Lung microvascular endothelial cell (primary cell): ENCODE data around the gene MVB12B. TPM values are rescaled to one million over a fixed set of nuclear protein-coding genes. Genes with fewer than 3 reads are reported as not detected.
"Not testable (repeated sequence)": the region's sequence is repeated elsewhere in the genome, so short reads cannot be mapped to it uniquely, and the experiment has no call there.

Experiments used
- DNase-seq, 2 donors: peaks; one replicate each; pipeline versions ENCODE4 v3.0.0 to v3.0.0-alpha.2; 2010; ENCODE audit warnings: low read depth in 2 of 2
- total RNA-seq: library from RNA; depleted of rRNA; stranded (reverse); fragments of >200 nt; gene quantifications from 2 replicates; pipeline ENCODE4 v1.2.1, GENCODE V29; 2014

The MVB12B gene
- total RNA-seq = 7.6 and 16.9 TPM in 2 replicates

DNA sequence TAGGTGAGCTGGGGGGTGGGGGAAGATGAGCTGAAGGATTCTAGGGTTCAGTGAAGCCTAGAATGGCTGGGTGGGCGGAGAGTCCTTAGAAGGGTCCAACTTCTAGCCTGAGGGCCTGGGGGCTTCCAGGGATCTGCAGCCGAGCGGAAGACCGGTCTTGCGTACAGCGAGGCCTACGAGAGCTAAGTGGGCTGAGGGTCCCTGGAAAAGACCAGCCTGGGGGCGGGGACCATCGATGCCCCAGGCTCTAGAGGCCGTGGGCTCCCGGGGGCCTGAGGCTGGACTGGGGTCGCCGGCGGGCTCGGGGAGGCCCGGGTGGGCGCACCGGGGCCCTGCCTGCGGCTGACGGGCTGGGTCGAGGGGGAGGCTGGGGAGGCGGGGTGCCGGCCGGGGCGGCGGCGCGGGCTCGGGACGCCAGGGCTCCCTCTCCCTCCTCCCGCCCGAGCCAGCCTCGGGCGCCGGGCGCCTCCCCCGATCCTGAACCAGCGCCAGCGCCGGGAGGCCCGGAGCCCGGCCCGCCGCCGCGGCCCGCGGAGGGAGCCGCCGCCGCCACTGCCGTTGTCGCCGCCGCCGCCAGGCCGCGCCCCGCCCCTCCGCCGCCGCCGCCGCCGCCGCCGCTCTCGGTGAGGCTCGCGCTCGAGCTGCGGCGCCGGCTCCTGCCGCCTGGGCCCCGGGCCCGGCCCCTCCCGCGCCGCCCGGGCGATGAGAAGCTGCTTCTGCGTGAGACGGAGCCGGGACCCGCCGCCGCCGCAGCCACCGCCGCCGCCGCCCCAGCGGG is at the start of gene MVB12B:
Gene MVB12B (plus strand): TSS at position 602 of the 778 bp plus-strand sequence. CDS start 101 bp downstream, at position 703.
- DNase-seq = peak; percentile 20 to 52

GRCh38 chr9:126283799-126284465 is 42.7 kb upstream of the MVB12B start:
- DNase-seq = no peak

- not testable (repeated sequence) for DNase-seq
Measured at GRCh38 chr9:126285652-126286051, 41.0 kb upstream of the MVB12B start.

- DNase-seq = no peak
Measured at GRCh38 chr9:126287166-126287866, 39.3 kb upstream of the MVB12B start.

GRCh38 chr9:126290871-126291270 is 35.8 kb upstream of the MVB12B start:
- DNase-seq = no peak

DNA sequence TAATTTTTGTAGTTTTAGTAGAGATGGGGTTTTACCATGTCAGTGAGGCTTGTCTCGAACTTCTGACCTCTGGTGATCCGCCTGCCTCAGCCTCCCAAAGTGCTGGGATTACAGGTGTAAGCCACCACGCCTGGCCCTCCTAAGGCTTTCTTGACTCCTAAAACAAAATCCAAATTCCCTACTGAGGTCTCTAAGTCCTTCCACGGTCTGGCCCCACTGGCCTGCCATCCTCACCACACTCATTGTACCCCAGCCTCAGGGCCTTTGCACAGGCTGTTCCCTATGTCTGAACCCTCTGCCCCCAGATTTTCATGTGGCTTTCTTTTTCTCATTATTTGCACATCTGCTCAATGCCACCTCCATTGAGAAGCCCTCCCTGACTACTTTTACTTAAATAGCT is 34.7 kb upstream of the MVB12B start:
- DNase-seq = no peak

DNA sequence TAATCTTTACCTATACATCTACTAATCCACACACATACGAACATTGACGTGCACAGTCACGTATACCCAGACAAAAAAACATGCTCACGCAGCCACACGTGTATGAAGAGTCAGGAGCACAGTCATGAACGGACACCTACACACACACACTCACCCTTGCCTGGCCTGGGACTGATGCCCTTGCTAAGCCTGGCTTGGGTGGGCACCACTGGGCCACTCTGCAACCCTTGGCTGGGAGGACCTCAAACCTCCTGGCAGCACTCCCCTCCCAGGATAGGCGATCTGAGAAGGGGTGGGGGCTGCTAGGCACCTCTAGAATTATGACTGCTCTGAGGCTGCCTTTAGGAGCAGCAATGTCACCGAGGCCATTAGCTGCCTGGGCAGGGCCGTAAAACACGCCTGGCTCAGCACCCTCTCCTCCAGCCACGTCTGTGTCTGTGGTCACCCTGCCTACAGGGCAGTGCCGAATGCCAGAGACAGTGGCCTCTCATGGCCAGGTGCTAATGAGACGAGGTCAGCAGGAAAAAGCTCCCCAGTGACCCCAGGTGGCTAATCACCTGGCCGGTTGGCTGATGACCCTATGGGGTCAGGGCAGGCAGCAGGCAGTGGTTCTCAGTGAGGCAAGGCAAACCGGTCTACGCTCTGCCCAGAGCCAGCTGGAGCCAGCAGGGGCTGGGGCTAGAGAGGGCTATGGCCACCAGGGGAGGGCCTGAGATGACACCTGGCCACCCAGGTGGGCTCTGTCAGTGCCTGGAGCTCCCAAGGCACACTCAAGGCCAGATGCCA is 33.7 kb upstream of the MVB12B start:
- DNase-seq = no peak

GRCh38 chr9:126293522-126293889 is 33.1 kb upstream of the MVB12B start:
- peak in 1 of 2 donors; percentile 8 for DNase-seq

- no peak for DNase-seq
Measured at GRCh38 chr9:126294331-126295081, 32.1 kb upstream of the MVB12B start.

- DNase-seq = no peak
Measured at GRCh38 chr9:126295082-126295477, 31.5 kb upstream of the MVB12B start.

DNA sequence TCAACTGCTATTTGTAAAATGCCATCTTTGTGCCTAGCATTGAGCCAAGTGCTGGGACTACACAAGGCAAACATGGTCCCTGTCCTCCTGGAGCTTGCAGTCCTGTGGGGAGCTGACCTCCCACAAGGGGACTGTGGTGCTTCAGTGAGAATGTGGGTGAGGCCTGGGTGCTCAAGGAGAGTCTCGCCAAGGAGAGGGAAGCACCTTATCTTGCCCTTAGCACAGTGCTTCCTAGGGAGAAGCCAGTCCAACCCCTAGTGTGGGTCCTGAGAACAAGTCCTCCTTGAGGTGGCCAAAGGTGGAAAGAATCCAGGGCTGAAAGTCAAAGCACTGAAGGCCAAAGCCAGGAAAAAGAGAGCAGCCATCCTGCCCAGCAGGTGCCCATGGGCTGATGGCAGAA is 31.1 kb upstream of the MVB12B start:
- DNase-seq = no peak

DNA sequence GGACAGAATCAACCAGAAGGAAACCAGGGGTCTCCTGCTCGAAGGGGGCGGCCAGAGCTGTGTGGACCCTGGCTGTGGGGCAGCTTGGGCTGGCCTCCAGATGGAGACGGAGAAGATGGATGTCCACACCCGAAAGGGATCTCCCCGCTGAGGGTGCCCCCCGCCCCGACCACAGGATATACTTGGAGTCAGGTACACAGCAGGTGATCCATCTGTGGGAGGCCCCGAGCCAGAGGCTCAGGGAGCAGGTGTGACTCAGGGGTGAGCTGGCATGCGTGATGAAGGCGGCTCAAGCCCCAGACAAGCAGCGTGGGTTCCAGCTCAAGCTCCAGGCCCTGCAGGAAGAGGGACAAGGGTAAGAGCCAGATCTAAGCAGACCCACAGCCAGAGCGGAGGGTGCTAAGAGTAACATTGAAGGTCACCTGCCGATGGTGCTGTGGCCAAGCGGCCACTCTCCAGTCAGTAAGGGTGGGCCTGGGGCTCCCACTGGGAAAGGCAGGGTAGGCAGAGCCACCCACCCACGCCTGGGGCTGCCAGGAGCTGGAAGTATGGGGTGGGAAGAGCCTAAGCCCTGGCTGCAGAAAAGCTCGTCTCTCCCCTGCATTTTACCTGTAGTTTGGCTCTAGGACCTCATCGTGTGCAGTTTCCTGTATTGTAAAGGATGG is 30.6 kb upstream of the MVB12B start:
- no peak for DNase-seq

DNA sequence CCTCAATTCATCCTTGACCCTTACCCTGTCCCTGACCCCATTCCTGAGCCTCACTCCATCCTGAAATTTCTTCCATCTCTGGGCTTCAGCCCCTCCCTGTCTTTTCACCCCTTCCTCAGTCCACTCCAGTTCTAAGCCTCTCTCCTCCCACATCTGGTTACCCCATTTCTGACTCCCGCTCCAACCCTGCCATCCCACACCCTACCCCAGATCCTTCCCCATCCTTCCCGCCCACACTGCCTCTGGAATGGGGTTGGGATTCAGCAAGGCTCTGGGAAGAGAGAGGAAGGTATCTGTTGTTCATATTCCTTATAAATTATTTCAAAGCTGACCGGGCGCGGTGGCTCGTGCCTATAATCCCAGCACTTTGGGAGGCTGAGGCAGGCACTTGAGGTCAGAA is 29.9 kb upstream of the MVB12B start:
- DNase-seq = no peak

DNA sequence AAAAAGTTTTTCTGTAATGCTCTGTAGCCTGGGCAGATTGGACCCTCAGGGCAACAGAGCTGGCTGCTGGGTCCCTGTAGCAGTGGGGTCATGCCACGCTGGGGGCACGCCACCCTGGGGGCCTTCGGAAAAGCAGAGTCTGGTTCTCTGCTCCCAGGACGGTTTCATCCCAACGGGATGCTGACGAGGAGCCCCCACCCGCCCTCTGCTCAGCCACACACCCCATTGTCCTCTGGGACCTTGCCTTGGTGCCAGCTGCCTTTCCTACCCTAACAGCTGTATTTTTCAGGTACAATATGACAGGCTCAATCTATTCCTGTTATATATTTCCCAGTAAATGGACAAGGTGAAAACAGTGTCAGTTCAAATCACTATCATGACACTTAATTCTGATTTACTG is 29.0 kb upstream of the MVB12B start:
- no peak for DNase-seq

GRCh38 chr9:126298063-126298801 is 28.4 kb upstream of the MVB12B start:
- DNase-seq = no peak

DNA sequence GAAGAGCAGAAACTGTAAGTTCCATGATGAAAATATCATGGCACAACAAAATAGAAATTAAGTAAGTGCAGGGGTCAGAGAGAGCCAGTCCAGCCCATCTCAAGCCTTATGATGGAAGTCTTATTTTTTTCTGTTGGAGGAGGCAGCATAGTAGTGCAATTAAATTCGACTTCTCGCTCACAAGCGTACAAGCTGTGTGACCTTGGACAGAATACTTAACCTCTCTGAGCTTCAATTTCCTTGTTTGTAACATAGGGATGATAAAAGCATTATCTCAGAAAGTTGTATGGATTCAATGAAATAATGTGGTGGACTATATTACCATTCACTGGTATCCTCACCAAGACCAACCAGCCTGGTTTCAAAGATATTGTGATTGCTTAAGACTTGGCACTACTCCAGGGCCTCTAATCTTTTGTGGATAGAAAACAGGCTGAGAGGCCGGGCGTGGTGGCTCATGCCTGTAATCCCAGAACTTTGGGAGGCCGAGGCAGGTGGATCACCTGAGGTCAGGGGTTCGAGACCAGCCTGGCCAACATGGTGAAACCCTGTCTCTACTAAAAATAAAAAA is 26.8 kb upstream of the MVB12B start:
- DNase-seq = no peak

DNA sequence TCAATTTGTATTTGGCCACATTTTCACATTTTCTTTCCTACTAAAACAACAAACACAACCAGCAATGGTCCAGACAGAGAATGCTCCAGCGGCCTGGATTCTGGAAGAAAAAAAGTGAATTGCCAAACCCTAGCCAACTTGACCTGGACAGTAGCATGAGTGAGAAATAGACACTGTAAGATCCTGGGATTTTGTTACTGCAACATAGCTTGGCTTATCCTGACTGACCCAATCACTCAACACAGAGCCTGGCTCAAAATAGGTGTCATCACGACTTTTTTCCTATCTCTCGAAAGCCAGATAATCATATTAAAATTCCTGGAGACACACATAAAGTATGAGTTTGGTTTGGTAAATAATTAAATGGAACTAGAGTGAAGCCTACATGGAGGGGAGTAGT is 25.4 kb upstream of the MVB12B start:
- DNase-seq = no peak

DNA sequence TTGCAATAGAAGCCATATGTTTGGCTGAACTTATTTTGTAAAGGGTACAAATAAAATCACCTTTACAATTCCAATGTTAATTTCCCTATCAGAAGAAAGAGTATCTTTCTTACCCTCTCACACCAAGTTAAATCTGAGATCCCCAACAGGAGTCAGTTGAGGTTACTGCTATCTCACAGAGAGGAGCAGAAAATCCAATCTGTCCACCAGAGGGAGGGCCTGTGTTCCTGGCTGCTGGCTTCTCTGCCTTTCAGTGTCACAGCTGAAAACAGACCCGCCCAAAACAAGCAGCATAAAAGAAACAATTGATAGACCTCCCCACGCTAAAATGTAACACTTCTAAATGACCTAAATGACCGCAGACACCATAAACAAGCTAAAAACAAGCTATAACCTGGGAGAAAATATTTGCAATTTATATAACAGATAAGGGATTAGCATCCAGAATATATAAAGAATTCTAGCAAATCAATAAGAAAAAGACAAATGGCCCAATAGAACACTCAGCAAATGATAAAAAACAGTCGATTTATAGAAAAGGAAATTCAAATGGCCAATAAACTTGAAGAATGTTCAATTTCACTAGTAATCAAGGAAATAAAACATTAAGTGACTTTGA is 24.5 kb upstream of the MVB12B start:
- peak; percentile 66 to 83 for DNase-seq

DNA sequence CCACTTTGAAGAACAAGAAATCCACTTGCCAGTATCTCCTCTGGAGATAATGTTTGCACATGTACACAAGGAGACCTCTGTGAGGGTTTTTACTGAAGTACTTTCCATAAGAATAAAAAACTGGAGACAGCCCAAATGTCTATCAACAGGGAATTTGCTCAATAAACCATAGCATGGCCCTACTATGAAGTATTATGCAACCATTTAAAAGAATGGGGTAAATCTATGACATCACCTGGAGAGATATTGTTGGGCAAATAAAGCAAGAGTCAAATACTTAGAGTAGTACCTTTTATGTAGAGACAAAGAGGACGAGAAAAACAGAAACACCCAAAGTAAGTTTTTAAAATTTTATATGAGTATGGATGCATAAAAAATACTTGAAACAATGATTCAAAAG is 23.9 kb upstream of the MVB12B start:
- no peak for DNase-seq
